Measurements from ENCODE around the gene FLRT1.

Gene FLRT1

DNA sequence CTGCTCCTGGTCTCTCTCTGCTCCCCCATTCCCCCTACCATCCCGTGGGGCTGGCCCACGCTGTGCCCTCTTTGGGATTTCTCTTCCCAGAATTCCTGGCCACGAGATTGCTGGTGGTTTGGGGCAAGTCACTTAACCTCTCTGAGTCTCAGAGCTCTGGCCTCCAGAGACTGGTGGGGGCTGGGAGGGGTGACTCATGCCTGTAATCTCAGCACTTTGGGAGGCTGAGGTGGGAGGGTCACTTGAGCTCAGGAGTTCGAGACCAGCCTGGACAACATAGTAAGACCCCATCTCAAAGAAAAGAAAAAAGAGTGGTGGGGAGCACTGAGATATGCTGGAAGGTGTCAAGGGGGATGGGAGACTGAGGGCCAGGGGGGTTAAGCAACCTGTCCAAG is 31.1 kb upstream of the FLRT1 start:
- Histone ChIP-seq H3K9ac (ENCODE audit: low read length) (no peak overlapping the region), H2AFZ (ENCODE audit: low read length) (no peak overlapping the region), H3F3A (ENCODE audit: insufficient read depth, low read length) (no peaks in the 10 kb centered on the region), H3K9me3 (replicated peaks; ENCODE audit: insufficient read depth, low read length) (no peaks in the 10 kb centered on the region), H3K4me1 (ENCODE audit: low read length) (no peaks in the 10 kb centered on the region), H3K27ac (ENCODE audit: low read length) (no peak overlapping the region), H3K4me3 (ENCODE audit: low read length) (no peak overlapping the region), H3K4me2 (ENCODE audit: low read depth, low read length) (no peak overlapping the region), H3K79me2 (ENCODE audit: low read length) (no peaks in the 10 kb centered on the region), H3K9me2 (replicated peaks; ENCODE audit: insufficient read depth, low read length) (no peaks in the 10 kb centered on the region), H3K36me3 (replicated peaks; ENCODE audit: insufficient read depth, low read length) (no peaks in the 10 kb centered on the region), H4K20me1 (ENCODE audit: insufficient read depth, low read length) (no peaks in the 10 kb centered on the region), H3K27me3 (replicated peaks; ENCODE audit: insufficient read depth, low read length) (peaks cover 30% of the 10 kb centered on the region)
- TF ChIP-seq EZH2phosphoT487 (IDR thresholded peaks at IDR 0.05; ENCODE audit: low read length) (no peak), EZH2 (optimal IDR thresholded peaks at IDR 0.05; ENCODE audit: low read depth, low read length) (no peak)
- TF ChIP-seq, protein P1, sequence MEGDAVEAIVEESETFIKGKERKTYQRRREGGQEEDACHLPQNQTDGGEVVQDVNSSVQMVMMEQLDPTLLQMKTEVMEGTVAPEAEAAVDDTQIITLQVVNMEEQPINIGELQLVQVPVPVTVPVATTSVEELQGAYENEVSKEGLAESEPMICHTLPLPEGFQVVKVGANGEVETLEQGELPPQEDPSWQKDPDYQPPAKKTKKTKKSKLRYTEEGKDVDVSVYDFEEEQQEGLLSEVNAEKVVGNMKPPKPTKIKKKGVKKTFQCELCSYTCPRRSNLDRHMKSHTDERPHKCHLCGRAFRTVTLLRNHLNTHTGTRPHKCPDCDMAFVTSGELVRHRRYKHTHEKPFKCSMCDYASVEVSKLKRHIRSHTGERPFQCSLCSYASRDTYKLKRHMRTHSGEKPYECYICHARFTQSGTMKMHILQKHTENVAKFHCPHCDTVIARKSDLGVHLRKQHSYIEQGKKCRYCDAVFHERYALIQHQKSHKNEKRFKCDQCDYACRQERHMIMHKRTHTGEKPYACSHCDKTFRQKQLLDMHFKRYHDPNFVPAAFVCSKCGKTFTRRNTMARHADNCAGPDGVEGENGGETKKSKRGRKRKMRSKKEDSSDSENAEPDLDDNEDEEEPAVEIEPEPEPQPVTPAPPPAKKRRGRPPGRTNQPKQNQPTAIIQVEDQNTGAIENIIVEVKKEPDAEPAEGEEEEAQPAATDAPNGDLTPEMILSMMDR (IDR thresholded peaks at IDR 0.05; ENCODE audit: low read length), result no peak
- no peak for DNase-seq

DNA sequence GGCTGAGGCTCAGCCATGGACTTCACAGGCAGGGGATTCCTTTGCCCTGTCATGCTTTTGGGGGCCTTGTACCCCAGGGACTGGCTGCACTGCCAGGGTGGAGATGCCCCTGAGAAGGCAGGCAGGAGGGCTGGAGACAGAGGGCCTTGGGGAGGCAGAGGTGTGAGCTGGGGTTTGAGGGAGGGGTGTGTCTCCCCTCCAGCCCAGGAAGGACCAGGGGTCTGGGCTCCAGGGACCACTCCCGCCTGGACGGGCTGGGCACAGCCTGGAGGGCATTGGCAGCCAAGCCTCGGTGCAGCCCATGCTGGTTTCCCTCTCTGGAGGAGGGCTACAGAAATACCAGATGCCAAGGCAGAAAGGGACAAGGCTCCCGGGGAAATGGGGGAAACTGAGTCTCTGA is 30.0 kb upstream of the FLRT1 start:
- Histone ChIP-seq H3K4me2 (ENCODE audit: low read depth, low read length) (no peak overlapping the region), H3K79me2 (ENCODE audit: low read length) (no peaks in the 10 kb centered on the region), H3K27me3 (replicated peaks; ENCODE audit: insufficient read depth, low read length) (peaks cover 30% of the 10 kb centered on the region), H4K20me1 (ENCODE audit: insufficient read depth, low read length) (no peaks in the 10 kb centered on the region), H3K36me3 (replicated peaks; ENCODE audit: insufficient read depth, low read length) (no peaks in the 10 kb centered on the region), H3F3A (ENCODE audit: insufficient read depth, low read length) (no peaks in the 10 kb centered on the region), H3K4me1 (ENCODE audit: low read length) (no peaks in the 10 kb centered on the region), H3K9ac (ENCODE audit: low read length) (no peak overlapping the region), H3K4me3 (ENCODE audit: low read length) (no peak overlapping the region), H3K27ac (ENCODE audit: low read length) (no peak overlapping the region), H3K9me2 (replicated peaks; ENCODE audit: insufficient read depth, low read length) (no peaks in the 10 kb centered on the region), H2AFZ (ENCODE audit: low read length) (no peak overlapping the region), H3K9me3 (replicated peaks; ENCODE audit: insufficient read depth, low read length) (no peaks in the 10 kb centered on the region)
- TF ChIP-seq EZH2phosphoT487 (IDR thresholded peaks at IDR 0.05; ENCODE audit: low read length) (no peak), EZH2 (optimal IDR thresholded peaks at IDR 0.05; ENCODE audit: low read depth, low read length) (no peak)
- TF ChIP-seq, protein P1 (IDR thresholded peaks at IDR 0.05; ENCODE audit: low read length), result no peak
- DNase-seq, result no peak

DNA sequence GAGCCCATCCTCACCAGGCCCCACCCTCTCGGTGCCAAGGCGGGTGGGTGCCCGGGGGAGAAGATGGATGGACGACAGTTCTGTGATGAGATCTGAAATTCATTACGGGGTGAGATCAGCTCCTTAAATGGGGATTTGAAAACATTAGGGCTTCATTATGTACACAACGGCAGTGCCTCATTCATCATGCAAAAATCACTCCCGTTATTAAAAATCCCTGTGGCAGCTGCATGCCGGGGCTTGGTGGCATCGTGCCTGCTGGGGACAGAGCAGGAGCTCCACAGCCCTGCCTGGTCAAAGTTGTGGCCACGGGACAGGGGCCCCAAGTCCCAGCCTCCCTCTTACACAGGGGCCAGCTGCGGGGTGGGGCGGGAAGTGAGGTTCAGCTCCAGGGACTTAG is 29.3 kb upstream of the FLRT1 start:
- H3K9me3 ChIP-seq (replicated peaks; ENCODE audit: insufficient read depth, low read length), result no peaks in the 10 kb centered on the region
- no peak overlapping the region for H3K4me2 ChIP-seq (ENCODE audit: low read depth, low read length)
- H4K20me1 ChIP-seq (ENCODE audit: insufficient read depth, low read length), result no peaks in the 10 kb centered on the region
- H3K27ac ChIP-seq (ENCODE audit: low read length), result no peak overlapping the region
- H3K27me3 ChIP-seq (replicated peaks; ENCODE audit: insufficient read depth, low read length), result peaks cover 30% of the 10 kb centered on the region
- no peaks in the 10 kb centered on the region for H3K4me1 ChIP-seq (ENCODE audit: low read length)
- H3F3A ChIP-seq (ENCODE audit: insufficient read depth, low read length), result no peaks in the 10 kb centered on the region
- no peaks in the 10 kb centered on the region for H3K36me3 ChIP-seq (replicated peaks; ENCODE audit: insufficient read depth, low read length)
- TF ChIP-seq EZH2phosphoT487 (IDR thresholded peaks at IDR 0.05; ENCODE audit: low read length) (no peak), EZH2 (optimal IDR thresholded peaks at IDR 0.05; ENCODE audit: low read depth, low read length) (no peak)
- TF ChIP-seq, protein P1 (IDR thresholded peaks at IDR 0.05; ENCODE audit: low read length), result no peak
- no peak overlapping the region for H3K4me3 ChIP-seq (ENCODE audit: low read length)
- H2AFZ ChIP-seq (ENCODE audit: low read length), result no peak overlapping the region
- H3K9me2 ChIP-seq (replicated peaks; ENCODE audit: insufficient read depth, low read length), result no peaks in the 10 kb centered on the region
- DNase-seq, result no peak
- no peaks in the 10 kb centered on the region for H3K79me2 ChIP-seq (ENCODE audit: low read length)
- H3K9ac ChIP-seq (ENCODE audit: low read length), result no peak overlapping the region
